Measurements from ENCODE around the gene MBNL2.

The MBNL2 gene

DNA sequence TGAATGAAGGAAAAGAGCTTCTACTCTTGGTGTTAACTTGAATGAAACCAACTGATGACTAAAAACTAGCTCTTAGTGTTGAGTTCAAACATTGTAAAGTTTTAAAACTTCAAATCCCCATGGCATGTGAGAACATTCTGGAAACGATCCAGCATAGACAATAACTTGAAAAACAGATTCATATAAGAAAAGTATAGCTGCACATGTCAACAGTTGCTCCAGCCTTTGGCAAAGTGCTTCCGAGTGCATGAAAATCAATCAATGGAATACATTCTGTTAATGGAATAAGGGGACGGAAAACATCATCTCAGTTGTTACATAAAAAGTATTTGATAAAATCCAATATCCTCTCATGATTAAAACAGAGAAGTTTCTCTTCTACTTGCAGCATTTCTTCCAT is 89.8 kb downstream of the MBNL2 start:
- no peak overlapping the region for H3K27ac ChIP-seq (ENCODE audit: low read length)
- no peaks in the 10 kb centered on the region for H3K9me3 ChIP-seq (ENCODE audit: control insufficient read depth, insufficient read depth, low read length)
- DNase-seq (ENCODE audit: low read depth, low spot score), result no peak
- no CpG with 5 or more reads among the region's 3 CpGs for WGBS (ENCODE audit: insufficient coverage, insufficient read length)
- no peaks in the 10 kb centered on the region for H3K27me3 ChIP-seq (ENCODE audit: control insufficient read depth, insufficient read depth, low read length)
- H3K4me3 ChIP-seq (ENCODE audit: low read length), result no peak overlapping the region
- H3K4me1 ChIP-seq (ENCODE audit: control insufficient read depth, insufficient read depth, low read length), result no peaks in the 10 kb centered on the region; the same call in 1 of the 2 replicates
- no peaks in the 10 kb centered on the region for H3K36me3 ChIP-seq (ENCODE audit: control insufficient read depth, insufficient read depth, low read length)

GRCh38 chr13:97313551-97314260 is 91.6 kb downstream of the MBNL2 start:
- Histone ChIP-seq H3K9me3 (ENCODE audit: control insufficient read depth, insufficient read depth, low read length) (no peaks in the 10 kb centered on the region), H3K36me3 (ENCODE audit: control insufficient read depth, insufficient read depth, low read length) (no peaks in the 10 kb centered on the region), H3K27me3 (ENCODE audit: control insufficient read depth, insufficient read depth, low read length) (no peaks in the 10 kb centered on the region), H3K4me1 (ENCODE audit: control insufficient read depth, insufficient read depth, low read length) (no peaks in the 10 kb centered on the region; the same call in 1 of the 2 replicates), H3K4me3 (ENCODE audit: low read length) (no peak overlapping the region), H3K27ac (ENCODE audit: low read length) (no peak overlapping the region)
- DNase-seq (ENCODE audit: low read depth, low spot score), result no peak

DNA sequence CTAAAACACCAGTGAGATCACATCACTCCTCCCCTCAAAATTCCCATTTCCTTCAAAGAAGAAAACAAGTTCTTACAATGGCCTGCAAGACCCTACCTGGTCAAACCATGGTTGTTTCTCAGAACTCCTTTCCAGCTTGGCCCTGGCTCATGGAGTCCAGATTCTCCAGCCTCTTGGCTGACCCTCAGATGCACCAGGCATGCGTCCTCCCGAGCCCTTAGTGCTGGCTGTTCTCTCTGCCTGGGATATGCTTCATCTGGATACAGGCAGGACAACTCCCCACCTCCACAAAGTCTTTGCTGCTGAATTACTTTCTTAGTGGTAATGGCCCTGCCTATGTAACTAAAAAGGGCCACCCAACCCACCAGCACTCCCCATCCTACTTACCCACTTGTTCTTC is 94.3 kb downstream of the MBNL2 start:
- Histone ChIP-seq H3K9me3 (ENCODE audit: control insufficient read depth, insufficient read depth, low read length) (no peaks in the 10 kb centered on the region), H3K4me1 (ENCODE audit: control insufficient read depth, insufficient read depth, low read length) (no peaks in the 10 kb centered on the region), H3K27me3 (ENCODE audit: control insufficient read depth, insufficient read depth, low read length) (no peaks in the 10 kb centered on the region), H3K27ac (ENCODE audit: low read length) (no peak overlapping the region), H3K36me3 (ENCODE audit: control insufficient read depth, insufficient read depth, low read length) (no peaks in the 10 kb centered on the region), H3K4me3 (ENCODE audit: low read length) (no peak overlapping the region)
- no peak for DNase-seq (ENCODE audit: low read depth, low spot score)
- no CpG with 5 or more reads among the region's 2 CpGs for WGBS (ENCODE audit: insufficient coverage, insufficient read length)

DNA sequence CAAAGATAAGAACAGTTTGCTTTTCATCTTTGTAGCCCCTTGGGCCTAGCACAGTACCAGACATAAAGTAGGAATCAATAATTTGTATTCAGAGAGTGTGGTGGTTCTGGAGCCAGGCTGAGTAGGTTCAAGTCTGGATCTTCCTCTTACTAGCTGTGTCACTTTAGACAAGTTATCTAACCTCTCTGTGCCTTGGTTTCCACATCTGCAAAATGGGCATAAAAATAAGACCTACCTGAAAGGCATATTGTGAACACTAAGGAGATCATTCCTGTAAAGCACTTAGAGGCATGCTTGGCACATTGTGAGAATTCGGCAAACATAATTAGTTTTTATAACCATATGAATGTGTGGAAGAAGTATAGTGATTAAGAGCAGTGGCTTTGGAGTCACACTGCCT is 95.8 kb downstream of the MBNL2 start:
- no peaks in the 10 kb centered on the region for H3K36me3 ChIP-seq (ENCODE audit: control insufficient read depth, insufficient read depth, low read length)
- H3K4me3 ChIP-seq (ENCODE audit: low read length), result no peak overlapping the region
- no peak for DNase-seq (ENCODE audit: low read depth, low spot score)
- H3K27me3 ChIP-seq (ENCODE audit: control insufficient read depth, insufficient read depth, low read length), result no peaks in the 10 kb centered on the region
- no peaks in the 10 kb centered on the region for H3K9me3 ChIP-seq (ENCODE audit: control insufficient read depth, insufficient read depth, low read length)
- no peak overlapping the region for H3K27ac ChIP-seq (ENCODE audit: low read length)
- no CpG with 5 or more reads among the region's 1 CpG for WGBS (ENCODE audit: insufficient coverage, insufficient read length)
- H3K4me1 ChIP-seq (ENCODE audit: control insufficient read depth, insufficient read depth, low read length), result no peaks in the 10 kb centered on the region

GRCh38 chr13:97318532-97318931 is 96.4 kb downstream of the MBNL2 start:
- Histone ChIP-seq H3K36me3 (ENCODE audit: control insufficient read depth, insufficient read depth, low read length) (no peaks in the 10 kb centered on the region), H3K4me3 (ENCODE audit: low read length) (no peak overlapping the region), H3K27me3 (ENCODE audit: control insufficient read depth, insufficient read depth, low read length) (no peaks in the 10 kb centered on the region), H3K4me1 (ENCODE audit: control insufficient read depth, insufficient read depth, low read length) (no peaks in the 10 kb centered on the region), H3K27ac (ENCODE audit: low read length) (no peak overlapping the region), H3K9me3 (ENCODE audit: control insufficient read depth, insufficient read depth, low read length) (no peaks in the 10 kb centered on the region)
- no CpG with 5 or more reads among the region's 2 CpGs for WGBS (ENCODE audit: insufficient coverage, insufficient read length)
- no peak for DNase-seq (ENCODE audit: low read depth, low spot score)

DNA sequence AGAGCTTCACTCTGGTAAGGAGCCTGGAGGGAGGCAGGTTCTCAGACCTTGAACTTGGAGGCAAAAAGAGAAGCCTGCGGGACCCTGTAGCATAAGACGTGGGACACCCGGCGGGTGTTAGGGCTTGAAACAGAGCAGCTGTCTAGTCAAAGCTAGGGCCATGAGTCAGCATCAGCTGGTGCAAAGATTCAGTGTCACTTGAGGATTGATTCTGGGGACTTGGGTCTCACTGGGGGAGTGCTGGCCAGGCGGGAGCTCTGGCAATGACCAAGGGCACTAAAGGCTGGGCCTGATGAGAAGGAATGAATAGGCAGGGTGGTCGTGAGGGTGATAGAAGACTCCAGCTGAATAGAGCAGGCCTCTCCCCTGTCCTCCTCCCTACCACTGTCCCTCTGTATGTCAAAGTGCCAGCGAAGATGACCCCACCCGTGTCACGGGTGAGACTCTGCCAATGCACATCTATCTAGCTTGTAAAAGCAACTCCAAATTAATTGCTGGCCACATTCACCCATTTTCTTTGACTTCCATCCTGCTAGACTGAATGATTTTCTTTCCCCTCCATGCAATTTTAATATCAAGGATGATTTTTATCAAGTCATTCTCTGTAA is 97.1 kb downstream of the MBNL2 start:
- DNase-seq (ENCODE audit: low read depth, low spot score), result no peak
- no CpG with 5 or more reads among the region's 9 CpGs for WGBS (ENCODE audit: insufficient coverage, insufficient read length)

GRCh38 chr13:97321101-97321500 is 99.0 kb downstream of the MBNL2 start:
- Histone ChIP-seq H3K9me3 (ENCODE audit: control insufficient read depth, insufficient read depth, low read length) (no peaks in the 10 kb centered on the region), H3K4me1 (ENCODE audit: control insufficient read depth, insufficient read depth, low read length) (0 out of 2 replicates have a peak, but pooled peaks cover 1% of the 10 kb centered on the region), H3K27me3 (ENCODE audit: control insufficient read depth, insufficient read depth, low read length) (no peaks in the 10 kb centered on the region), H3K4me3 (ENCODE audit: low read length) (no peak overlapping the region), H3K27ac (ENCODE audit: low read length) (no peak overlapping the region), H3K36me3 (ENCODE audit: control insufficient read depth, insufficient read depth, low read length) (no peaks in the 10 kb centered on the region)
- no CpG with 5 or more reads among the region's 2 CpGs for WGBS (ENCODE audit: insufficient coverage, insufficient read length)
- no peak for DNase-seq (ENCODE audit: low read depth, low spot score)

More for the DNA sequence above, 97.1 kb downstream of the MBNL2 start:
- Histone ChIP-seq H3K4me1 (ENCODE audit: control insufficient read depth, insufficient read depth, low read length) (no peaks in the 10 kb centered on the region), H3K27ac (ENCODE audit: low read length) (no peak overlapping the region), H3K27me3 (ENCODE audit: control insufficient read depth, insufficient read depth, low read length) (no peaks in the 10 kb centered on the region), H3K36me3 (ENCODE audit: control insufficient read depth, insufficient read depth, low read length) (no peaks in the 10 kb centered on the region), H3K9me3 (ENCODE audit: control insufficient read depth, insufficient read depth, low read length) (no peaks in the 10 kb centered on the region), H3K4me3 (ENCODE audit: low read length) (no peak overlapping the region)

GRCh38 chr13:97321616-97322321 is 99.6 kb downstream of the MBNL2 start:
- no peaks in the 10 kb centered on the region for H3K36me3 ChIP-seq (ENCODE audit: control insufficient read depth, insufficient read depth, low read length)
- H3K27ac ChIP-seq (ENCODE audit: low read length), result no peak overlapping the region
- 0 out of 2 replicates have a peak, but pooled peaks cover 1% of the 10 kb centered on the region for H3K4me1 ChIP-seq (ENCODE audit: control insufficient read depth, insufficient read depth, low read length)
- H3K9me3 ChIP-seq (ENCODE audit: control insufficient read depth, insufficient read depth, low read length), result no peaks in the 10 kb centered on the region
- H3K4me3 ChIP-seq (ENCODE audit: low read length), result no peak overlapping the region
- WGBS (ENCODE audit: insufficient coverage, insufficient read length), result no CpG with 5 or more reads among the region's 7 CpGs
- no peaks in the 10 kb centered on the region for H3K27me3 ChIP-seq (ENCODE audit: control insufficient read depth, insufficient read depth, low read length)
- no peak for DNase-seq (ENCODE audit: low read depth, low spot score)

DNA sequence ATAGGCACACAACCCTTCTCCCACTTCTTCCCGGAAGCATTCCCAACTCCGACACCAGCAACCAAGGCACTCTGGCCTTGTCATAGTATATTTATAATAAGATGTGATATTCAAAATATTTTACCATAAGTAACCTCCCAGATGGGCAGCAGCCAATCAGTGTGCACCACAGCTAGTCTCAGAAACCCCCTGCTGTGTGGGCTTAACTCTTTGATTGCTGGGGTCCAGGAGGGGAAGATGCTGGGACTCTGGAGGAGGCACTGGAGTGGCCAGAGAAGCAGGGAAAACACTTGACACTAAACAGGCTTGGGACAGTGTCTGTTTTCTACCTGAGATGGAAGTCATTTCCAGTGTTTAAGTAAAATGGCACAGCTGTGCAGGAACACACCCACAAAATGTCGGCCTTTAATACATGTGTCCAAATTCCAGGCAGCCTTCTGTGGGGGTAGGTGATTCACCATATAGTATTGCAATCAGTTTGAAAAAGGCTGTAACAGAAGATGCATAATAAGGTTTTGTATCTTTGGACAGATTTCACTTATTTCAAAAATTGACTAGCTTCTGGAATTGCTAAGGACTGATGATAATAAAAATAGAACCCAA is 100.7 kb downstream of the MBNL2 start:
- H3K4me1 ChIP-seq (ENCODE audit: control insufficient read depth, insufficient read depth, low read length), result peaks cover 1% of the 10 kb centered on the region; the same call in 1 of the 2 replicates
- H3K4me3 ChIP-seq (ENCODE audit: low read length), result no peak overlapping the region
- no peaks in the 10 kb centered on the region for H3K36me3 ChIP-seq (ENCODE audit: control insufficient read depth, insufficient read depth, low read length)
- WGBS (ENCODE audit: insufficient coverage, insufficient read length), result no CpG with 5 or more reads among the region's 3 CpGs
- no peak for DNase-seq (ENCODE audit: low read depth, low spot score)
- H3K27ac ChIP-seq (ENCODE audit: low read length), result no peak overlapping the region
- H3K9me3 ChIP-seq (ENCODE audit: control insufficient read depth, insufficient read depth, low read length), result no peaks in the 10 kb centered on the region
- H3K27me3 ChIP-seq (ENCODE audit: control insufficient read depth, insufficient read depth, low read length), result no peaks in the 10 kb centered on the region

- H3K36me3 ChIP-seq (ENCODE audit: control insufficient read depth, insufficient read depth, low read length), result no peaks in the 10 kb centered on the region
- no peak overlapping the region for H3K27ac ChIP-seq (ENCODE audit: low read length)
- WGBS (ENCODE audit: insufficient coverage, insufficient read length), result no CpG with 5 or more reads among the region's 5 CpGs
- no peaks in the 10 kb centered on the region for H3K27me3 ChIP-seq (ENCODE audit: control insufficient read depth, insufficient read depth, low read length)
- no peak for DNase-seq (ENCODE audit: low read depth, low spot score)
- no peak overlapping the region for H3K4me3 ChIP-seq (ENCODE audit: low read length)
- H3K4me1 ChIP-seq (ENCODE audit: control insufficient read depth, insufficient read depth, low read length), result peaks cover 1% of the 10 kb centered on the region; the same call in 1 of the 2 replicates
- H3K9me3 ChIP-seq (ENCODE audit: control insufficient read depth, insufficient read depth, low read length), result no peaks in the 10 kb centered on the region
Measured at GRCh38 chr13:97324115-97324514, 102.0 kb downstream of the MBNL2 start.

Data from iPS DF 6.9 (cell line).